Kidney (tissue), 14 donors: ENCODE data around the gene PNMA6E. TPM values are rescaled to one million over a fixed set of nuclear protein-coding genes. Genes with fewer than 3 reads are reported as not detected.
"Not testable (repeated sequence)": the region's sequence is repeated elsewhere in the genome, so short reads cannot be mapped to it uniquely, and the experiment has no call there.

Experiments used
- DNase-seq, 5 donors: peaks; one replicate each; pipeline ENCODE4 v3.0.0-alpha.2; 2013 to 2020
- FAIRE-seq: peaks from 2 replicates; lab custom pipeline; 2012; peaks lifted over from hg19 to GRCh38; lab: Jason Lieb, UNC
- H3K27ac ChIP-seq, 2 donors: one replicate each; pipeline ENCODE4 v1.7.0; 2013; ENCODE audit warnings: low read depth in 2 of 2, low read length in 2 of 2, inconsistent platforms in 1 of 2
- H3K27me3 ChIP-seq: one replicate; pipeline ENCODE4 v1.7.1; 2013; ENCODE audit warnings: low read length, inconsistent platforms; ENCODE audit not compliant: control insufficient read depth, insufficient read depth
- H3K36me3 ChIP-seq, 3 donors: one replicate each; pipeline versions ENCODE4 v1.7.0 to v1.7.1; 2013; ENCODE audit warnings: low read length in 3 of 3, control low read depth in 1 of 3, inconsistent platforms in 1 of 3; ENCODE audit not compliant: insufficient read depth in 3 of 3, control insufficient read depth in 2 of 3
- H3K4me1 ChIP-seq, 3 donors: one replicate each; pipeline versions ENCODE4 v1.7.0 to v1.7.1; 2013; ENCODE audit warnings: low read length in 3 of 3, inconsistent platforms in 1 of 3, low read depth in 1 of 3; ENCODE audit not compliant: control insufficient read depth in 2 of 3, insufficient read depth in 2 of 3
- H3K4me3 ChIP-seq, 3 donors: one replicate each; pipeline versions ENCODE4 v1.7.0 to v1.8.1; 2013; ENCODE audit warnings: low read length in 3 of 3, control low read depth in 1 of 3, inconsistent platforms in 1 of 3
- H3K9ac ChIP-seq, 3 donors: one replicate each; pipeline versions ENCODE4 v1.7.0 to v1.7.1; 2013; ENCODE audit warnings: low read length in 3 of 3, control low read depth in 1 of 3, inconsistent platforms in 1 of 3
- H3K9me3 ChIP-seq, 3 donors: one replicate each; pipeline versions ENCODE4 v1.7.0 to v1.7.1; 2013; ENCODE audit warnings: low read length in 3 of 3, control low read depth in 1 of 3, inconsistent platforms in 1 of 3; ENCODE audit not compliant: control insufficient read depth in 2 of 3, insufficient read depth in 1 of 3
- CTCF ChIP-seq: IDR thresholded peaks from 3 replicates; pipeline ENCODE4 v1.5.1; 2012; ENCODE audit warnings: mild to moderate bottlenecking, moderate library complexity, borderline replicate concordance; ENCODE audit not compliant: insufficient read depth; ENCODE audit errors: extremely low read depth
- intact Hi-C: fragments of 100-400 bp; cut with DNase I; formaldehyde crosslinking; loops from one replicate; pipeline ENCODE4 v1.11.1; 2022
- polyA plus RNA-seq: library from polyadenylated mRNA; stranded (reverse); fragments of 350-450 nt; fragmentation: Illumina TruSeq; extraction: RNeasy Lipid Tissue Mini Kit (QIAGEN cat#74804); gene quantifications from one replicate; pipeline ENCODE4 v1.2.3, GENCODE V29; 2014; ENCODE audit warnings: low read depth, low replicate concordance; ENCODE audit not compliant: insufficient read depth
- total RNA-seq: library from RNA; stranded (reverse); fragmentation: NEBNext Ultra II Directional; extraction: Animal tissue kit (Norgen Biotek cat#: 25700); gene quantifications from one replicate; pipeline ENCODE4 v1.2.1, GENCODE V29; 2021
- donor health status: control.
- donor health status: control.
- donor health status: control.
- donor health status: control.
- donor health status: control.
- donor health status: DM: yes; HTN: yes; CAD: no.
- donor health status: Normal renal cell carcinoma (clear cell type).

The PNMA6E gene
- total and polyA plus RNA-seq, 2 donors from 2014 or later: not detected

- DNase-seq (peak in 1 of 5 donors; percentile 22), FAIRE-seq (no peak)
- intact Hi-C loops: no loop called here
- Histone ChIP-seq H3K4me1 (peaks cover 0 to 5% (median 0%) of the 10 kb centered on the region in 3 donors), H3K27me3 (no peaks in the 10 kb centered on the region), H3K27ac (no peak overlapping the region), H3K4me3 (no peak overlapping the region), H3K9ac (no peak overlapping the region), H3K36me3 (no peaks in the 10 kb centered on the region), H3K9me3 (no peaks in the 10 kb centered on the region)
- no peak for TF ChIP-seq CTCF
Observed at GRCh38 chrX:153406903-153407302, 5.8 kb upstream of the PNMA6E start.

GRCh38 chrX:153406011-153406410 is 4.9 kb upstream of the PNMA6E start:
- intact Hi-C loops: no loop called here
- no peak overlapping the region for H3K4me3 ChIP-seq
- peaks cover 0 to 4% (median 0%) of the 10 kb centered on the region in 3 donors for H3K4me1 ChIP-seq
- H3K9ac ChIP-seq: no peak overlapping the region
- H3K27ac ChIP-seq: no peak overlapping the region
- H3K36me3 ChIP-seq: no peaks in the 10 kb centered on the region
- no peaks in the 10 kb centered on the region for H3K9me3 ChIP-seq
- no peaks in the 10 kb centered on the region for H3K27me3 ChIP-seq
- FAIRE-seq: no peak
- DNase-seq: peak in 1 of 5 donors; percentile 24
- no peak for TF ChIP-seq CTCF

- intact Hi-C loops: no loop called here
- no peak for FAIRE-seq
Observed at GRCh38 chrX:153405426-153405825, 4.3 kb upstream of the PNMA6E start.

GRCh38 chrX:153404333-153404732 is 3.2 kb upstream of the PNMA6E start:
- H3K36me3 ChIP-seq, DNase-seq, H3K9ac ChIP-seq, H3K4me1 ChIP-seq, FAIRE-seq, intact Hi-C loops, H3K27ac ChIP-seq, H3K27me3 ChIP-seq, H3K9me3 ChIP-seq, H3K4me3 ChIP-seq: not testable (repeated sequence)

More at GRCh38 chrX:153405426-153405825, 4.3 kb upstream of the PNMA6E start:
- H3K9me3 ChIP-seq: no peaks in the 10 kb centered on the region
- H3K36me3 ChIP-seq: no peaks in the 10 kb centered on the region
- no peak for TF ChIP-seq CTCF
- peaks cover 0 to 2% (median 0%) of the 10 kb centered on the region in 3 donors for H3K4me1 ChIP-seq
- H3K9ac ChIP-seq: no peak overlapping the region
- no peaks in the 10 kb centered on the region for H3K27me3 ChIP-seq
- no peak overlapping the region for H3K4me3 ChIP-seq
- peak in 1 of 5 donors; percentile 4 for DNase-seq
- no peak overlapping the region for H3K27ac ChIP-seq
